GM12873 (cell line): Measurements from ENCODE around the gene ABHD17B.

Experiments used
- CTCF ChIP-seq: IDR thresholded peaks from 2 replicates; pipeline ENCODE4 v1.5.1; 2012; ENCODE audit warnings: low read depth, mild to moderate bottlenecking, moderate library complexity, low read length, control low read depth; ENCODE audit not compliant: insufficient read depth; ENCODE audit errors: missing control alignments

Gene ABHD17B

DNA sequence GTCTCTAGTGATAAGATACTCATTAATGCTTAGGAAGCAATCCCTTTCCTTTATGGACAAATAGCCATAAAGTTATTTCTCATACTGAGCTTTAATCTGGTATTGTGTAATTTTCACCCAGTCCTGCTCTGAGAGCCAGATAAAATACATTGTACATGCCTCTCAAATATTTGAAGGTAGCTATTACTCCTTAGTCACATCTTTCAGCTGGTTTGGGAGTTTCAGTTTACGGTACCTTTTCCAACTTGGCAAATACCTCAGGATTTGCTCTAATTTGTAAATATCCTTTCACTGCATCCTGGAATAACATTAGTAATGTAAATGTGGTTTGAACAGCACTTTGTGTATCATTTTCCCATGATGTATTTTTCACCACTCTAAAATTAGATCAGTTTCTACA lies 47.4 kb downstream of the ABHD17B start:
- no peak for TF ChIP-seq CTCF

- TF ChIP-seq CTCF, result no peak
Measured at GRCh38 chr9:71861618-71862017, 49.4 kb downstream of the ABHD17B start.

DNA sequence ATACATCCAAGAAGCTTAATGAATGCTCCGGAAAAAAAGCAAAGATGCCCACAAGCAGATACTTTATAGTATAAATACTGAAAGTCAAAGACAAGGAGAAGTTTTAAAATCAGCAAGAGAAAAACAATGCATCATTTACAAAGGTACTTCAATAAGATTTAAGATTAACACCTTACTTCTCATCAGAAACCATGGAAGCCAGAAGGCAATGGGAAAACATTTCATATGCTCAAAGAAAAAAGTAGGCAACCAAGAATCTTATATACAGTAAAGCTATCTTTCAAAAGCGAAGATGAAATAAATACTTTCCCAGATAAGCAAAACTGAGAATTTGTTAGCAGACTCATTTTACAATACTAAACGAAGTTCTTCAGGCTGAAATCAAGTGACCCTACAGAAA lies 51.1 kb downstream of the ABHD17B start:
- TF ChIP-seq CTCF, result no peak

DNA sequence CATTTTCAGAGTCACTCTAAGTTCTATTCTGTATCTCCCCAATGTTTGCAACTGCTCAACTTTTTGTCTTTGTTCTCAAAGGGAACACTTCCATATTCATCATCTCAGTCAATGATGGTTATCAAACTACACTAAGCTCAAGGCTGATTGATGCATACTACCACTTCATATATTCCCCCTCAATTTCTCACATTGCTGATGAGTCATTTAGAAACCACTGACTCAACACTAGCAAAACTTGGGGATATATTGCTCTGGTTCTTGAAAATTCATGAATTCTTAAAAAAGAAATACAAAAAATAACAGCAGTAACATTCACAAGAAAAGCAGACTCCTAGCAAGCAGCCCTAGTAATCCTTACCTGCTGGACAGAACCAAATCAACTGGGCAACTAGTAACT lies 52.2 kb downstream of the ABHD17B start:
- TF ChIP-seq CTCF, result no peak

- no peak for TF ChIP-seq CTCF
Measured at GRCh38 chr9:71858102-71858798, 52.7 kb downstream of the ABHD17B start.

DNA sequence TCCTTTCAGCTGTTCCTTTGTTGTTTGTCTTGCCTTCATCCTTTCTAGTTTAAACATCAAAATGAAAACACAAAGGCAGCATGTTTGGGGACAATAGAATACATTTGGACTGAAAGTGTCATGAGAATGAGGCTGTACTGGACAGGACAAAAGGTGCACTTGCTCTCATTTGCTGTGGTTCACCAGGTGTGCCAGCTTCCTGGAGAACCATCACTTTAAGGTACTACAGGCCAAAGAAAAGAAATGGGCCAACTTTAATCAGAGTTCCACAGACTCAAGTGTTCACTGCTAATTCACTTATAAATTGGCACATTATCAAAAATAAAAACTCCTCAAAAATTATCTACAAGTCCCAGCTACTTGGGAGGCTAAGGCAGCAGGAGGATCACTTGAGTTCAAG lies 53.8 kb downstream of the ABHD17B start:
- TF ChIP-seq CTCF, result no peak

GRCh38 chr9:71854811-71855210 lies 56.2 kb downstream of the ABHD17B start:
- no peak for TF ChIP-seq CTCF

DNA sequence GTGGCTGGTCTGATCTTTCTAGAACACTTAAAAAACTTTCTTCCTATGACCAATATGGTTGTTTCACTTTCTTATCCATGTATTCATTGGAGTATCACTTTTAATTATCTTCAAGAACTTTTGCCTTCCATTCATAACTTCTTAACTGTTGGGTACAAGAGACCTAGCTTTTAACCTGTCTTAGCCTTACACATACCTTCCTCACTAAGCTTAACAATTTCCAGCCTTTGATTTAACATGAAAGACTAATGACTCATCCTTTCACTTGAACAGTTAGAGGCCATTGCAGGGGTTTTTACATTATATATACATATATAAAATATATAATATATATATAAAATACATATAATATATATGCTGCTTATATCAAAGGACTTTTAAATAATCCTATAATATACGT lies 57.9 kb downstream of the ABHD17B start:
- TF ChIP-seq CTCF, result no peak
